Spleen (tissue), 7 donors: ENCODE data around the gene TREM2.

Experiments used
- POLR2A ChIP-seq, 3 donors: fragments of 450-650 bp; IDR thresholded peaks; one replicate each; pipeline ENCODE4 v1.5.1; 2017; ENCODE audit warnings: antibody characterized with exemption in 3 of 3, mild to moderate bottlenecking in 1 of 3
- POLR2AphosphoS5 ChIP-seq, 3 donors: sonication (generic); formaldehyde crosslinking; IDR thresholded peaks; one replicate each; pipeline ENCODE4 v1.5.1; 2017; ENCODE audit warnings: antibody characterized with exemption in 3 of 3
- TF ChIP-seq, protein P1 (sequence below), 11 experiments: fragments of 200-600 bp in 7 of 11; fragments of 450-650 bp in 4 of 11; sonication (generic) in 4 of 11; IDR thresholded peaks in 8 of 11; conservative IDR thresholded peaks in 3 of 11; 1 replicate in 7 of 11; 2 replicates in 4 of 11; pipeline versions ENCODE4 v1.4.0 to v1.8.0; 2016 to 2021; ENCODE audit warnings: antibody characterized with exemption in 11 of 11, inconsistent platforms in 4 of 11, mild to moderate bottlenecking in 1 of 11
- donor health status: DM: no; HTN: no; CAD: no; lungs with moderate emphysema.
- donor health status: DM: no; HTN: no; CAD: no.
- donor health status: DM: no; HTN: no; CAD: no.

DNA sequence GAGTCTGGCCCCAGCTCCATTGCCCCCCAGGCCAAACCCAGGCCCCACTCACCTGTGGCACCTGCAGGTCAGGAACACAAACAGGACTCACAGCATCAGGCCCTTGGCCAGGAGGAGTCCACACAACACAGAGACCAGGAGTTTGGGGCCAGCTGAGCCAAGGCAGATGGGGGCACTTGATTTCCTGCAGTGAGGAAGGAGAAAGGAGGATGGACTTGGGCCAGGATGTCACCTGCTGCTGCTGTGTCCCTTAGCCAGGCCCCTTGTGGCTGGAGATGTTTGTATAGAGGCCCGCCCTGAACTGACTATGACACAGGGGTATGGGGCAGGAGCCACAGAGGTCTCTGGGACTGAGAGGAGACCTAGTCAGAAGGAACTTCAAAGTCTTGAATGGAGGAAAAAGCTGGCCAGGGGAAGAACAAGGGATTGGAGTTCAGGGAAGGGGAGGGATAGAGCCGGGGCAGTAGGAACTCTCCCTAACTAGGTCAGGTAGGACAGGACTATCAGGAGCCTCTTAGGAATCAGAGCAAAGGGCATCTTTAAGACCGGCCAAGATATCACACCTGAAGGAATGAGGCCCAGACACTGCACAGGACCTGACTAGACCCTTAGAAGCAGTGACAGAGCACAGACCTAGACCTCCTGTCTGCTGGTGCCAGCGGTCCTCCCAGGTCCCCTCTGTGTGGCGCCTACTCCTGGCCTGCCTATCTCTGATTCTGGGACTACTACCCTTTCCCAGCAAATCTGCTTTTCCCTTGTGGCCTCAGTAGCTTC lies 46.8 kb upstream of the TREM2 start:
- TF ChIP-seq, protein P1, sequence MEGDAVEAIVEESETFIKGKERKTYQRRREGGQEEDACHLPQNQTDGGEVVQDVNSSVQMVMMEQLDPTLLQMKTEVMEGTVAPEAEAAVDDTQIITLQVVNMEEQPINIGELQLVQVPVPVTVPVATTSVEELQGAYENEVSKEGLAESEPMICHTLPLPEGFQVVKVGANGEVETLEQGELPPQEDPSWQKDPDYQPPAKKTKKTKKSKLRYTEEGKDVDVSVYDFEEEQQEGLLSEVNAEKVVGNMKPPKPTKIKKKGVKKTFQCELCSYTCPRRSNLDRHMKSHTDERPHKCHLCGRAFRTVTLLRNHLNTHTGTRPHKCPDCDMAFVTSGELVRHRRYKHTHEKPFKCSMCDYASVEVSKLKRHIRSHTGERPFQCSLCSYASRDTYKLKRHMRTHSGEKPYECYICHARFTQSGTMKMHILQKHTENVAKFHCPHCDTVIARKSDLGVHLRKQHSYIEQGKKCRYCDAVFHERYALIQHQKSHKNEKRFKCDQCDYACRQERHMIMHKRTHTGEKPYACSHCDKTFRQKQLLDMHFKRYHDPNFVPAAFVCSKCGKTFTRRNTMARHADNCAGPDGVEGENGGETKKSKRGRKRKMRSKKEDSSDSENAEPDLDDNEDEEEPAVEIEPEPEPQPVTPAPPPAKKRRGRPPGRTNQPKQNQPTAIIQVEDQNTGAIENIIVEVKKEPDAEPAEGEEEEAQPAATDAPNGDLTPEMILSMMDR (IDR thresholded peaks at IDR 0.05 in 8 of 11, conservative IDR thresholded peaks at IDR 0.05 in 3 of 11) = no peak
- TF ChIP-seq POLR2AphosphoS5 (IDR thresholded peaks at IDR 0.05) (no peak), POLR2A (IDR thresholded peaks at IDR 0.05) (no peak)
